K562 (cell line): ENCODE results near the gene HDAC7. TPM values are rescaled to one million over a fixed set of nuclear protein-coding genes. Genes with fewer than 3 reads are reported as not detected.

ENCODE experiments used
- HNRNPK ChIP-seq: fragments of 200-400 bp; formaldehyde crosslinking; IDR thresholded peaks from one replicate; pipeline ENCODE4 v1.6.1; 2018; ENCODE audit warnings: mild to moderate bottlenecking, low read depth, low read length; ENCODE audit not compliant: poor library complexity, severe bottlenecking
- MTF1 ChIP-seq: fragments of 250-450 bp; sonication (Bioruptor Pico); IDR thresholded peaks from 2 replicates; pipeline ENCODE4 v1.9.0; 2021; ENCODE audit warnings: moderate library complexity, mild to moderate bottlenecking, inconsistent platforms, borderline replicate concordance
- NEUROD1 ChIP-seq: fragments of 150-350 bp; IDR thresholded peaks from 2 replicates; pipeline ENCODE4 v1.6.1; 2014; ENCODE audit warnings: borderline replicate concordance, low read length, low read depth; ENCODE audit not compliant: partially characterized antibody
- NFIX ChIP-seq: fragments of 250-450 bp; sonication (Bioruptor Pico); IDR thresholded peaks from 2 replicates; pipeline ENCODE4 v1.4.0; 2020; ENCODE audit warnings: low read depth, mild to moderate bottlenecking, moderate library complexity
- SLC30A9 ChIP-seq: fragments of 250-450 bp; sonication (Bioruptor Pico); IDR thresholded peaks from 2 replicates; pipeline ENCODE4 v1.8.0; 2022; ENCODE audit warnings: mild to moderate bottlenecking, moderate library complexity
- SMAD3 ChIP-seq: fragments of 450-650 bp; formaldehyde crosslinking; conservative IDR thresholded peaks from 2 replicates; pipeline ENCODE4 v1.4.0; 2020; ENCODE audit warnings: mild to moderate bottlenecking
- SP2 ChIP-seq: IDR thresholded peaks from 2 replicates; pipeline ENCODE4 v1.6.1; 2011; ENCODE audit warnings: mild to moderate bottlenecking, low read depth, low read length, moderate library complexity; ENCODE audit not compliant: poor library complexity, severe bottlenecking; ENCODE audit errors: extremely low read depth
- SRSF1 ChIP-seq: fragments of 200-400 bp; formaldehyde crosslinking; IDR thresholded peaks from 2 replicates; pipeline ENCODE4 v1.6.1; 2017; ENCODE audit warnings: mild to moderate bottlenecking, low read depth, low read length, moderate library complexity
- TAL1 ChIP-seq: fragments of 450-650 bp; IDR thresholded peaks from 2 replicates; pipeline ENCODE4 v1.6.1; 2016; ENCODE audit warnings: mild to moderate bottlenecking
- ZNF174 ChIP-seq: fragments of 250-450 bp; sonication (Bioruptor Pico); IDR thresholded peaks from 2 replicates; pipeline ENCODE4 v1.4.0; 2020; ENCODE audit warnings: mild to moderate bottlenecking
- ZNF785 ChIP-seq: fragments of 250-450 bp; sonication (Bioruptor Pico); IDR thresholded peaks from 2 replicates; pipeline ENCODE4 v1.4.0; 2020; ENCODE audit warnings: mild to moderate bottlenecking
- polyA plus RNA-seq, 8 experiments: library from polyadenylated mRNA; depleted of rRNA in 4 of 8; stranded (reverse) in 5 of 8; unstranded in 3 of 8; fragments of >200 nt; fragmentation: Nextera tagmentation in 2 of 8; fragmentation: Illumina TruSeq in 1 of 8; extraction: Ambion mirVana in 2 of 8; extraction: Trizol in 1 of 8; gene quantifications; 2 replicates each; pipeline versions ENCODE4 v1.2.1 to v1.2.3, GENCODE V29; 2011 to 2014; ENCODE audit warnings: inconsistent platforms in 1 of 8, missing spikeins in 1 of 8
- total RNA-seq, 7 experiments: library from RNA; depleted of rRNA in 6 of 7; stranded (reverse); fragments of >200 nt in 6 of 7; fragmentation: Illumina TruSeq in 2 of 7; extraction: Trizol in 2 of 7; gene quantifications; 2 replicates each; pipeline versions ENCODE4 v1.2.1 to v1.2.3, GENCODE V29; 2011 to 2021; ENCODE audit warnings: low replicate concordance in 1 of 7
- TF ChIP-seq, protein P1 (sequence below): fragments of 450-650 bp; formaldehyde crosslinking; IDR thresholded peaks from 2 replicates; pipeline ENCODE4 v1.4.0; 2022; ENCODE audit warnings: missing genetic modification characterization
- TF ChIP-seq, protein P2 (sequence below): fragments of 450-650 bp; IDR thresholded peaks from 2 replicates; pipeline ENCODE4 v1.6.1; 2016; ENCODE audit warnings: low read depth
- TF ChIP-seq, protein P3 (sequence below): fragments of 250-450 bp; sonication (Bioruptor Pico); IDR thresholded peaks from 2 replicates; pipeline ENCODE4 v1.4.0; 2020
- TF ChIP-seq, protein P4 (sequence below), 2 experiments: fragments of 450-650 bp; IDR thresholded peaks; 2 replicates each; pipeline ENCODE4 v1.6.1; 2016

The HDAC7 gene
- total and polyA plus RNA-seq, 9 of the 15 experiments (the other 6 are each of a cell fraction or from before 2014, with no cell fraction given): 2.5 to 129 (median 31.1) TPM

DNA sequence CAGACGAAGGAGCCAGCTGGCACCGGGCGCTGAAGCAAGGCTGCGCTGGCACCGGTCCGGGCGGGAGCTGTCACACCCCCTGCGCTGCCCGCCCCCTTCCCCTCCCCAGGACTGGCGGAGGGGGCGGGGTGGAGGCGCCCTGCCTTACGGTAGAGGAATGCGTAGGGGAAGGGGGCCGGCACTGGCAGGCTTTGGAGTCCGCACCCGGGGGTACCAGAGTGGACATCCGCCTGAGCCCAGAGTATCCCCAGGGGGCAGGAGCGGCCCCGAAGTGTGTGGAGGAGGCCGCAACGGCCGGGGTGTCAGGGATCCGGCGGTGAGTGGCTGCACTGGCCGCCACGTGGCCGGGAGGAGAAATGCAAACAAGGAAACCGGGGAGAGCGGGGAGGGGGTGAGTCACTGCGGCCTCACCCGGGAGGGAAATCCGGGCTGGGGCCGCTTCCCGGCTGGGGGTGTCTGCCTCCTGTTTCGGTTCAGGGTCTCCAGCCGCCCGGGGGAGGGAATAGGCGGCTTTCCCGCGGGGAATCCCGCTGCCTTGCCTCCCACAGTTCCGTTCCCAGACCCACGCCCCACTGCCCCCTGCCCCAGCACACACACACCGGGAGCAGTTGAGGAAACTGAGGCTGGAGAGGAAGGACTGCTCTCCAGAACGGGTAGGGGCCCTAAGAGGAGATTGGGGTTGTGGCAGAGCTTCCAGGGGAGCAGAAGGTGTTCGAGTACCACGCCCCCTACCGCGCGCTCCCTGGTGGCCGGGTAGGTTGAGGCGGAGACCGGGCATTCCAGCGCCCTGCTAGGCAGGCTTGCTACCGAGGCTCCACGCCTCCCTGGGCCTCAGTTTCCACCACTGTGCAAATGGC lies 60.6 kb downstream of the HDAC7 start, which contains the start of gene RAPGEF3 (continued):
- TF ChIP-seq SP2 (no peak), TAL1 (no peak), ZNF785 (CRISPR knock-in tag) (no peak), HNRNPK (no peak), SLC30A9 (no peak), NEUROD1 (peak; percentile 47), ZNF174 (CRISPR knock-in tag) (no peak), SRSF1 (peak; percentile 68; the same call in 1 of the 2 replicates), MTF1 (CRISPR knock-in tag) (no peak), SMAD3 (CRISPR knock-in tag) (no peak), NFIX (CRISPR knock-in tag) (no peak)
- TF ChIP-seq, protein P1, sequence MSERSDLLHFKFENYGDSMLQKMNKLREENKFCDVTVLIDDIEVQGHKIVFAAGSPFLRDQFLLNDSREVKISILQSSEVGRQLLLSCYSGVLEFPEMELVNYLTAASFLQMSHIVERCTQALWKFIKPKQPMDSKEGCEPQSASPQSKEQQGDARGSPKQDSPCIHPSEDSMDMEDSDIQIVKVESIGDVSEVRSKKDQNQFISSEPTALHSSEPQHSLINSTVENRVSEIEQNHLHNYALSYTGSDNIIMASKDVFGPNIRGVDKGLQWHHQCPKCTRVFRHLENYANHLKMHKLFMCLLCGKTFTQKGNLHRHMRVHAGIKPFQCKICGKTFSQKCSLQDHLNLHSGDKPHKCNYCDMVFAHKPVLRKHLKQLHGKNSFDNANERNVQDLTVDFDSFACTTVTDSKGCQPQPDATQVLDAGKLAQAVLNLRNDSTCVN (CRISPR knock-in tag): no peak
- TF ChIP-seq, protein P2, sequence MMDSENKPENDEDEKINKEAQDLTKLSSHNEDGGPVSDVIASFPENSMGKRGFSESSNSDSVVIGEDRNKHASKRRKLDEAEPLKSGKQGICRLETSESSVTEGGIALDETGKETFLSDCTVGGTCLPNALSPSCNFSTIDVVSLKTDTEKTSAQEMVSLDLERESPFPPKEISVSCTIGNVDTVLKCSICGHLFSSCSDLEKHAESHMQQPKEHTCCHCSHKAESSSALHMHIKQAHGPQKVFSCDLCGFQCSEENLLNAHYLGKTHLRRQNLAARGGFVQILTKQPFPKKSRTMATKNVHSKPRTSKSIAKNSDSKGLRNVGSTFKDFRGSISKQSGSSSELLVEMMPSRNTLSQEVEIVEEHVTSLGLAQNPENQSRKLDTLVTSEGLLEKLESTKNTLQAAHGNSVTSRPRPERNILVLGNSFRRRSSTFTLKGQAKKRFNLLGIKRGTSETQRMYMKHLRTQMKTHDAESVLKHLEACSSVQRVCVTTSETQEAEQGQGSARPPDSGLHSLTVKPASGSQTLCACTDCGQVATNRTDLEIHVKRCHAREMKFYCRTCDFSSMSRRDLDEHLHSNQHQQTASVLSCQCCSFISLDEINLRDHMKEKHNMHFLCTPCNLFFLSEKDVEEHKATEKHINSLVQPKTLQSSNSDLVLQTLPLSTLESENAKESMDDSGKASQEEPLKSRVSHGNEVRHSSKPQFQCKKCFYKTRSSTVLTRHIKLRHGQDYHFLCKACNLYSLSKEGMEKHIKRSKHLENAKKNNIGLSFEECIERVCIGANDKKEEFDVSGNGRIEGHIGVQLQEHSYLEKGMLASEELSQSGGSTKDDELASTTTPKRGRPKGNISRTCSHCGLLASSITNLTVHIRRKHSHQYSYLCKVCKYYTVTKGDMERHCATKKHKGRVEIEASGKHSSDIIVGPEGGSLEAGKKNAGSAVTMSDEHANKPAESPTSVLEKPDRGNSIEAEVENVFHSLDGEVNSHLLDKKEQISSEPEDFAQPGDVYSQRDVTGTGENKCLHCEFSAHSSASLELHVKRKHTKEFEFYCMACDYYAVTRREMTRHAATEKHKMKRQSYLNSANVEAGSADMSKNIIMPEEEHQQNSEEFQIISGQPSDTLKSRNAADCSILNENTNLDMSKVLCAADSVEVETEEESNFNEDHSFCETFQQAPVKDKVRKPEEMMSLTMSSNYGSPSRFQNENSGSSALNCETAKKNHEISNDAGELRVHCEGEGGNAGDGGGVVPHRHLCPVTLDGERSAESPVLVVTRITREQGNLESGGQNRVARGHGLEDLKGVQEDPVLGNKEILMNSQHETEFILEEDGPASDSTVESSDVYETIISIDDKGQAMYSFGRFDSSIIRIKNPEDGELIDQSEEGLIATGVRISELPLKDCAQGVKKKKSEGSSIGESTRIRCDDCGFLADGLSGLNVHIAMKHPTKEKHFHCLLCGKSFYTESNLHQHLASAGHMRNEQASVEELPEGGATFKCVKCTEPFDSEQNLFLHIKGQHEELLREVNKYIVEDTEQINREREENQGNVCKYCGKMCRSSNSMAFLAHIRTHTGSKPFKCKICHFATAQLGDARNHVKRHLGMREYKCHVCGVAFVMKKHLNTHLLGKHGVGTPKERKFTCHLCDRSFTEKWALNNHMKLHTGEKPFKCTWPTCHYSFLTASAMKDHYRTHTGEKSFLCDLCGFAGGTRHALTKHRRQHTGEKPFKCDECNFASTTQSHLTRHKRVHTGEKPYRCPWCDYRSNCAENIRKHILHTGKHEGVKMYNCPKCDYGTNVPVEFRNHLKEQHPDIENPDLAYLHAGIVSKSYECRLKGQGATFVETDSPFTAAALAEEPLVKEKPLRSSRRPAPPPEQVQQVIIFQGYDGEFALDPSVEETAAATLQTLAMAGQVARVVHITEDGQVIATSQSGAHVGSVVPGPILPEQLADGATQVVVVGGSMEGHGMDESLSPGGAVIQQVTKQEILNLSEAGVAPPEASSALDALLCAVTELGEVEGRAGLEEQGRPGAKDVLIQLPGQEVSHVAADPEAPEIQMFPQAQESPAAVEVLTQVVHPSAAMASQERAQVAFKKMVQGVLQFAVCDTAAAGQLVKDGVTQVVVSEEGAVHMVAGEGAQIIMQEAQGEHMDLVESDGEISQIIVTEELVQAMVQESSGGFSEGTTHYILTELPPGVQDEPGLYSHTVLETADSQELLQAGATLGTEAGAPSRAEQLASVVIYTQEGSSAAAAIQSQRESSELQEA: no peak
- TF ChIP-seq, protein P3, sequence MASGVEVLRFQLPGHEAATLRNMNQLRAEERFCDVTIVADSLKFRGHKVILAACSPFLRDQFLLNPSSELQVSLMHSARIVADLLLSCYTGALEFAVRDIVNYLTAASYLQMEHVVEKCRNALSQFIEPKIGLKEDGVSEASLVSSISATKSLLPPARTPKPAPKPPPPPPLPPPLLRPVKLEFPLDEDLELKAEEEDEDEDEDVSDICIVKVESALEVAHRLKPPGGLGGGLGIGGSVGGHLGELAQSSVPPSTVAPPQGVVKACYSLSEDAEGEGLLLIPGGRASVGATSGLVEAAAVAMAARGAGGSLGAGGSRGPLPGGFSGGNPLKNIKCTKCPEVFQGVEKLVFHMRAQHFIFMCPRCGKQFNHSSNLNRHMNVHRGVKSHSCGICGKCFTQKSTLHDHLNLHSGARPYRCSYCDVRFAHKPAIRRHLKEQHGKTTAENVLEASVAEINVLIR (CRISPR knock-in tag): no peak
- TF ChIP-seq, protein P4, sequence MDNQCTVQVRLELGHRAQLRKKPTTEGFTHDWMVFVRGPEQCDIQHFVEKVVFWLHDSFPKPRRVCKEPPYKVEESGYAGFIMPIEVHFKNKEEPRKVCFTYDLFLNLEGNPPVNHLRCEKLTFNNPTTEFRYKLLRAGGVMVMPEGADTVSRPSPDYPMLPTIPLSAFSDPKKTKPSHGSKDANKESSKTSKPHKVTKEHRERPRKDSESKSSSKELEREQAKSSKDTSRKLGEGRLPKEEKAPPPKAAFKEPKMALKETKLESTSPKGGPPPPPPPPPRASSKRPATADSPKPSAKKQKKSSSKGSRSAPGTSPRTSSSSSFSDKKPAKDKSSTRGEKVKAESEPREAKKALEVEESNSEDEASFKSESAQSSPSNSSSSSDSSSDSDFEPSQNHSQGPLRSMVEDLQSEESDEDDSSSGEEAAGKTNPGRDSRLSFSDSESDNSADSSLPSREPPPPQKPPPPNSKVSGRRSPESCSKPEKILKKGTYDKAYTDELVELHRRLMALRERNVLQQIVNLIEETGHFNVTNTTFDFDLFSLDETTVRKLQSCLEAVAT (IDR thresholded peaks at IDR 0.05): no peak
